Measurements from ENCODE around the gene CAMSAP1. TPM values are rescaled to one million over a fixed set of nuclear protein-coding genes. Genes with fewer than 3 reads are reported as not detected.

Gene CAMSAP1
- total and polyA plus RNA-seq, 11 donors = 10.9 to 38.3 (median 19.9) TPM

DNA sequence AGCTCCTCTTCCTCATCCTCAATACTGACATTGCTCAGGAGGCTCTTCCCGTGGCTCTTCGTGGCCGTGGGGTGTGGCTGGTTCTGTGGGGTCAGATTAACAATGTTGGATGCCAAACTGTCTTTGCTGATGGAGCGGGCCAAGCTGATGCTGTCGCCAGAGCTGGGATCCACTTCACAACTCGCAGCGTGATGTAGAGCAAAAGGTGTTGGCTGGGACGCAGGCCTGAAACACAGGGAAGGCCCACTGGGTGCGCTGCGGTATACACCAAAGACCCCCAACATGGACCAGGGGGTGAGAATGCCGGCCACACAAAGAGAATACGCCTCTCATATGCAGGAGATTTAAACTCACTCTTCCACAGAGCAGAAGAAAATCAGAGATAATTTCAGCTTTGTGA is 84.3 kb downstream of the CAMSAP1 start:
- H3K9me3 ChIP-seq = peaks cover 0 to under 1% (median 0%) of the 10 kb centered on the region in 12 donors

DNA sequence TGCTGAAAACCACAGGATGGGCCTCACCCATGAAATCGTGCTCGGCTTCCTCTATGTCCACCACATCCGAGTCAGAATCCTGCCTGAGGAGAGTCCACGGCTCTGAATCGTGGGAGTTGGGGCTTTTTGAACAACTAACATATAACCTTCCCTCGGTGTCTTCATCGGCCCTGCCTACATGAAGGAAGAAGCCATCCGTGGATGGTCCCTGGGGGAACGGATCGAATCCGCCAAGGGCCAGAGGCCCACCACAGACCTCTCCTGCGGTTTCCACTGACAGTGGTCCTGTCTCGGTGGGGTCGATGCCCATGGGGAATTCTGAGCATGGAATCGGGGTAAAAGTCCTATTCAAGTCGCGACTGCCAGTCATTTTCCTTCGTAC is 85.0 kb downstream of the CAMSAP1 start:
- DNase-seq (no peak), ATAC-seq (no peak)
- H3K27me3 ChIP-seq = no peaks in the 10 kb centered on the region
- no peaks in the 10 kb centered on the region for H3K9me3 ChIP-seq
- H3K27ac ChIP-seq = no peak overlapping the region
- H3K4me1 ChIP-seq = no peaks in the 10 kb centered on the region
- H3K4me3 ChIP-seq = no peak overlapping the region
- intact Hi-C loops (cut with DNase I) = no loop called here
- TF ChIP-seq, protein P1, sequence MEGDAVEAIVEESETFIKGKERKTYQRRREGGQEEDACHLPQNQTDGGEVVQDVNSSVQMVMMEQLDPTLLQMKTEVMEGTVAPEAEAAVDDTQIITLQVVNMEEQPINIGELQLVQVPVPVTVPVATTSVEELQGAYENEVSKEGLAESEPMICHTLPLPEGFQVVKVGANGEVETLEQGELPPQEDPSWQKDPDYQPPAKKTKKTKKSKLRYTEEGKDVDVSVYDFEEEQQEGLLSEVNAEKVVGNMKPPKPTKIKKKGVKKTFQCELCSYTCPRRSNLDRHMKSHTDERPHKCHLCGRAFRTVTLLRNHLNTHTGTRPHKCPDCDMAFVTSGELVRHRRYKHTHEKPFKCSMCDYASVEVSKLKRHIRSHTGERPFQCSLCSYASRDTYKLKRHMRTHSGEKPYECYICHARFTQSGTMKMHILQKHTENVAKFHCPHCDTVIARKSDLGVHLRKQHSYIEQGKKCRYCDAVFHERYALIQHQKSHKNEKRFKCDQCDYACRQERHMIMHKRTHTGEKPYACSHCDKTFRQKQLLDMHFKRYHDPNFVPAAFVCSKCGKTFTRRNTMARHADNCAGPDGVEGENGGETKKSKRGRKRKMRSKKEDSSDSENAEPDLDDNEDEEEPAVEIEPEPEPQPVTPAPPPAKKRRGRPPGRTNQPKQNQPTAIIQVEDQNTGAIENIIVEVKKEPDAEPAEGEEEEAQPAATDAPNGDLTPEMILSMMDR (IDR thresholded peaks at IDR 0.05) = no peak
- TF ChIP-seq POLR2A (IDR thresholded peaks at IDR 0.05) = no peak
- peaks cover 0 to 92% (median 72%) of the 10 kb centered on the region in 9 donors for H3K36me3 ChIP-seq
- WGBS, 4 donors = 93 to 95% (median 95%) methylated on average over 18 of the region's 18 CpGs

More for the DNA sequence above, 84.3 kb downstream of the CAMSAP1 start:
- intact Hi-C loops (cut with DNase I) = no loop called here
- Histone ChIP-seq H3K27ac (no peak overlapping the region), H3K27me3 (no peaks in the 10 kb centered on the region), H3K36me3 (peaks cover 0 to 86% (median 66%) of the 10 kb centered on the region in 9 donors), H3K4me1 (no peaks in the 10 kb centered on the region), H3K4me3 (no peak overlapping the region)
- no peak for ATAC-seq
- TF ChIP-seq POLR2A (IDR thresholded peaks at IDR 0.05) = no peak
- TF ChIP-seq, protein P1 (IDR thresholded peaks at IDR 0.05) = no peak
- DNase-seq = no peak
- WGBS, 4 donors = 92 to 98% (median 94%) methylated on average over 12 of the region's 12 CpGs

DNA sequence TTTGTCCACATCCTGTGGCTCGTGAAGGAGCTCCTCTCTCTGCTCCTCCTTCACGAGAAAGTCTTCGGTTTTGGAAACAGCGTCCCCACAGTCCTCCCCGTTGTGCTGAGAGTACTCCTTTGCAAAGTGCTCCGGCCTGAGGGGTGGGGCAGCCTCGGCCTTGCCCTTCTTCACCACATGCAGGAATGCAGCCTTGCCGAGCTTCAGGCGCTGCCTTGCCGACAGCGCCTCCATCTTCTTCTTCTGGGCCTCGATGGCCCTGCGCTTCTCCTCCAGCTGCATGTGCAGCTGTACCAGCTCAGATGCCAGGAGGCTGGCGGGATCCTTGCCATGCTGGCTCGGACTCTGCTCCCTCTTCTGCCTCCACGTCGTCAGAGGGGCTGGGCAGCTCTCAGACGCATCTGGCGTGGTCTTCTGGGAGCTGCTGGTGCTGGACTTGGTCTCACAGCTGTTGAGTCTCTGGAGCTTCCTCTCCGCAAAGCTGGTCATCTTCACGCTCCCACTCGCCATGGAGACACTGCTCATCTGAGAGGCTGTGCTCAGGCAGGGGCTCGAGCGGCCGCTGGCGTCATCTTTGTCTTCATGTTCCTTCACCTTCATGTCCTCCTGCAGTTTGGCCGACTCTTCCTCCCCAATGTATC is 85.5 kb downstream of the CAMSAP1 start:
- Histone ChIP-seq H3K27ac (no peak overlapping the region), H3K27me3 (no peaks in the 10 kb centered on the region), H3K36me3 (peaks cover 0 to 92% (median 78%) of the 10 kb centered on the region in 9 donors), H3K4me1 (no peaks in the 10 kb centered on the region), H3K4me3 (no peak overlapping the region), H3K9me3 (no peaks in the 10 kb centered on the region)
- ATAC-seq (no peak), DNase-seq (no peak)
- 95 to 98% (median 95%) methylated on average over 26 to 27 of the region's 27 CpGs for WGBS, 4 donors
- intact Hi-C loops (cut with DNase I) = no loop called here
- TF ChIP-seq, protein P1 (IDR thresholded peaks at IDR 0.05) = no peak
- TF ChIP-seq POLR2A (IDR thresholded peaks at IDR 0.05) = no peak

DNA sequence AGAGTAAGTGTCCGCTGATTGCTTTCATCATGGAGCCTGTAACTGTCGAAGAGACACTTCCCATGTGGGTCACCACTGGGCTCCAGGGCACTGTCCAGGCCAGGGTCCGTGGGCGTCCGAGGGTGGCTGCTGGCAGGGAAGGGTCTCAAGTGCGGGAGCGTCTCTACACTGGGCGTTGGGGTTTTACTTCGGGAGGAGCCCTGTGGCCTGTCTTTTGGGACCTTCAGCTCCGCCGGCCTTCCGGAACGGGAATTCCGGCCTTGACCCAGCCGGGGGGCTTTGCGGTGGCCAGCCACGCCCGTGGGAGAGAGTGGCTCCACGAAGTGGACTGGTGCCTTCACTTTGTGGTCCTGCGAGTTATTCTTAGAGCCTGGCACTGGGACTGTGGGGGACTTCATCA is 86.2 kb downstream of the CAMSAP1 start:
- DNase-seq = no peak
- 96 to 100% (median 97%) methylated on average over 12 to 20 of the region's 20 CpGs for WGBS, 4 donors
- no peak overlapping the region for H3K27ac ChIP-seq
- no peaks in the 10 kb centered on the region for H3K9me3 ChIP-seq
- intact Hi-C loops (cut with DNase I) = no loop called here
- peaks cover 0 to 94% (median 83%) of the 10 kb centered on the region in 9 donors for H3K36me3 ChIP-seq
- no peaks in the 10 kb centered on the region for H3K27me3 ChIP-seq
- H3K4me1 ChIP-seq = peaks cover 0 to 3% (median 0%) of the 10 kb centered on the region in 12 donors
- no peak for ATAC-seq
- no peak overlapping the region for H3K4me3 ChIP-seq
- TF ChIP-seq, protein P1 (IDR thresholded peaks at IDR 0.05) = no peak
- no peak for TF ChIP-seq POLR2A (IDR thresholded peaks at IDR 0.05)
